ENCODE measurements around the gene ADGRE3.

ADGRE3 gene, protein sequence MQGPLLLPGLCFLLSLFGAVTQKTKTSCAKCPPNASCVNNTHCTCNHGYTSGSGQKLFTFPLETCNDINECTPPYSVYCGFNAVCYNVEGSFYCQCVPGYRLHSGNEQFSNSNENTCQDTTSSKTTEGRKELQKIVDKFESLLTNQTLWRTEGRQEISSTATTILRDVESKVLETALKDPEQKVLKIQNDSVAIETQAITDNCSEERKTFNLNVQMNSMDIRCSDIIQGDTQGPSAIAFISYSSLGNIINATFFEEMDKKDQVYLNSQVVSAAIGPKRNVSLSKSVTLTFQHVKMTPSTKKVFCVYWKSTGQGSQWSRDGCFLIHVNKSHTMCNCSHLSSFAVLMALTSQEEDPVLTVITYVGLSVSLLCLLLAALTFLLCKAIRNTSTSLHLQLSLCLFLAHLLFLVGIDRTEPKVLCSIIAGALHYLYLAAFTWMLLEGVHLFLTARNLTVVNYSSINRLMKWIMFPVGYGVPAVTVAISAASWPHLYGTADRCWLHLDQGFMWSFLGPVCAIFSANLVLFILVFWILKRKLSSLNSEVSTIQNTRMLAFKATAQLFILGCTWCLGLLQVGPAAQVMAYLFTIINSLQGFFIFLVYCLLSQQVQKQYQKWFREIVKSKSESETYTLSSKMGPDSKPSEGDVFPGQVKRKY

GRCh38 chr19:14674764-14675163, at the start of gene ADGRE3:
Gene ADGRE3 (minus strand): TSS chr19:14674844. CDS start chr19:14674770, 74 bp downstream.
- H4K20me1 ChIP-seq (ENCODE audit: insufficient read depth), result no peaks in the 10 kb centered on the region
- TF ChIP-seq CTCF (conservative IDR thresholded peaks at IDR 0.05; ENCODE audit: low read depth, low read length), result no peak
- H3K4me3 ChIP-seq (IDR thresholded peaks at IDR 0.05; ENCODE audit: insufficient read depth, low read depth, low read length), result no peak within 1 kb of the TSS
- H3K27ac ChIP-seq, result no peak within 1 kb of the TSS
- no peaks in the 10 kb centered on the region for H3K79me2 ChIP-seq (ENCODE audit: insufficient read depth, low read depth)
- no peak within 1 kb of the TSS for H2AFZ ChIP-seq (ENCODE audit: low read depth)
- H3K27me3 ChIP-seq (ENCODE audit: insufficient read depth, low read depth), result peaks cover 30% of the 10 kb centered on the region; the same call in 1 of the 2 replicates
- H3K4me1 ChIP-seq (ENCODE audit: low read depth, poor library complexity, severe bottlenecking), result no peaks in the 10 kb centered on the region
- H3K36me3 ChIP-seq (ENCODE audit: insufficient read depth), result no peaks in the 10 kb centered on the region
- H3K9ac ChIP-seq, result no peak within 1 kb of the TSS
- H3K4me2 ChIP-seq, result no peak within 1 kb of the TSS

GRCh38 chr19:14722127-14722526, 47.5 kb upstream of the ADGRE3 start:
- TF ChIP-seq CTCF (conservative IDR thresholded peaks at IDR 0.05; ENCODE audit: low read depth, low read length), result no peak
- H4K20me1 ChIP-seq (ENCODE audit: insufficient read depth), result no peaks in the 10 kb centered on the region
- H3K27ac ChIP-seq, result no peak overlapping the region
- no peak overlapping the region for H3K4me3 ChIP-seq (IDR thresholded peaks at IDR 0.05; ENCODE audit: insufficient read depth, low read depth, low read length)
- H3K9ac ChIP-seq, result no peak overlapping the region
- H3K4me1 ChIP-seq (ENCODE audit: low read depth, poor library complexity, severe bottlenecking), result no peaks in the 10 kb centered on the region
- no peak overlapping the region for H2AFZ ChIP-seq (ENCODE audit: low read depth)
- no peaks in the 10 kb centered on the region for H3K36me3 ChIP-seq (ENCODE audit: insufficient read depth)
- H3K27me3 ChIP-seq (ENCODE audit: insufficient read depth, low read depth), result peaks cover 4% of the 10 kb centered on the region; the same call in 1 of the 2 replicates
- no peaks in the 10 kb centered on the region for H3K79me2 ChIP-seq (ENCODE audit: insufficient read depth, low read depth)
- no peak overlapping the region for H3K4me2 ChIP-seq

- H3K36me3 ChIP-seq (ENCODE audit: insufficient read depth), result no peaks in the 10 kb centered on the region
Observed at GRCh38 chr19:14719162-14719561, 44.5 kb upstream of the ADGRE3 start.

GRCh38 chr19:14718522-14719116, 44.0 kb upstream of the ADGRE3 start:
- TF ChIP-seq CTCF (conservative IDR thresholded peaks at IDR 0.05; ENCODE audit: low read depth, low read length), result no peak
- H3K9ac ChIP-seq, result no peak overlapping the region
- no peak overlapping the region for H2AFZ ChIP-seq (ENCODE audit: low read depth)
- H3K4me2 ChIP-seq, result no peak overlapping the region
- H3K36me3 ChIP-seq (ENCODE audit: insufficient read depth), result no peaks in the 10 kb centered on the region
- H4K20me1 ChIP-seq (ENCODE audit: insufficient read depth), result no peaks in the 10 kb centered on the region
- no peak overlapping the region for H3K4me3 ChIP-seq (IDR thresholded peaks at IDR 0.05; ENCODE audit: insufficient read depth, low read depth, low read length)
- no peaks in the 10 kb centered on the region for H3K79me2 ChIP-seq (ENCODE audit: insufficient read depth, low read depth)
- no peak overlapping the region for H3K27ac ChIP-seq
- H3K27me3 ChIP-seq (ENCODE audit: insufficient read depth, low read depth), result no peaks in the 10 kb centered on the region
- H3K4me1 ChIP-seq (ENCODE audit: low read depth, poor library complexity, severe bottlenecking), result no peaks in the 10 kb centered on the region

More at GRCh38 chr19:14719162-14719561, 44.5 kb upstream of the ADGRE3 start:
- H2AFZ ChIP-seq (ENCODE audit: low read depth), result no peak overlapping the region
- no peaks in the 10 kb centered on the region for H3K4me1 ChIP-seq (ENCODE audit: low read depth, poor library complexity, severe bottlenecking)
- no peak overlapping the region for H3K27ac ChIP-seq
- no peaks in the 10 kb centered on the region for H4K20me1 ChIP-seq (ENCODE audit: insufficient read depth)
- no peak overlapping the region for H3K9ac ChIP-seq
- H3K4me3 ChIP-seq (IDR thresholded peaks at IDR 0.05; ENCODE audit: insufficient read depth, low read depth, low read length), result no peak overlapping the region
- H3K79me2 ChIP-seq (ENCODE audit: insufficient read depth, low read depth), result no peaks in the 10 kb centered on the region
- no peak overlapping the region for H3K4me2 ChIP-seq
- TF ChIP-seq CTCF (conservative IDR thresholded peaks at IDR 0.05; ENCODE audit: low read depth, low read length), result no peak
- H3K27me3 ChIP-seq (ENCODE audit: insufficient read depth, low read depth), result no peaks in the 10 kb centered on the region
